ENCODE data around the gene GMPPA.

DNA sequence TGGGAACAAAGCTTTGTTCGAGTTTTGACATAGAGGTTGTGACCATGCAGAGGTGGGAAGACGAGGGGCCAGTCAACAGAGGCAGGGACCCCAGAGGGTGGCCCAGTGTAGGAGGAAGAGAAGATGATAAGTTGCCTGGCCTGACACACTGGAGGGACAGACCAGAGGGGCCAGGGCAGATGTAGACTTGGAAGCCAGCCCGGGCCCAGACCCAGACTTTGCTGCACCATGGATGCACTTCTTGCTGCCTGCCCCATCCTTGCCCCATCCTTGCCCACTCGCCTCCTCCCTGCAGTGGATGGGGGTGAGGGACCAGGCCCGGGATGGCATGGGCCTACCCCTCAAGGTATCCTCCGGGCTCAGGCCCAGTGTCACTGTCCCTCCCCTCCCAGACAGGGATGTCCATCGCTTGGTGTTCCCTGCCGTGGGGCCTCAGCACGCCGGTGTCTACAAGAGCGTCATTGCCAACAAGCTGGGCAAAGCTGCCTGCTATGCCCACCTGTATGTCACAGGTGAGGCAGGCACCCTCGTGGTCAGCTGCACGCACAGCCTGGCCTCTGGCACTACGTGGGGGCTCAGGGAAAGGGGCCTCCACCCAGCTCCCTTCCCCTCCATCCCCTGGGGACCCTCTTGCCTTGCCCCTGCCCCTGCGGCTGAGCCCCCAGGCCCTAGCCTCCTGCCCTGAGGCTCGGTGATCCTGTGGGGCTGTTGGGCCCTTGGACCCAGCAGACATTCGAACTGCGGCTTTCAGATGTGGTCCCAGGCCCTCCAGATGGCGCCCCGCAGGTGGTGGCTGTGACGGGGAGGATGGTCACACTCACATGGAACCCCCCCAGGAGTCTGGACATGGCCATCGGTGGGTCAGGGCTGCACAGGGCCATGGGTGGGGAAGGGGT is 27.0 kb upstream of the GMPPA start:
- TF ChIP-seq POLR2A (IDR thresholded peaks at IDR 0.05; ENCODE audit: extremely low read depth, insufficient read length): no peak
- TF ChIP-seq, protein P1, sequence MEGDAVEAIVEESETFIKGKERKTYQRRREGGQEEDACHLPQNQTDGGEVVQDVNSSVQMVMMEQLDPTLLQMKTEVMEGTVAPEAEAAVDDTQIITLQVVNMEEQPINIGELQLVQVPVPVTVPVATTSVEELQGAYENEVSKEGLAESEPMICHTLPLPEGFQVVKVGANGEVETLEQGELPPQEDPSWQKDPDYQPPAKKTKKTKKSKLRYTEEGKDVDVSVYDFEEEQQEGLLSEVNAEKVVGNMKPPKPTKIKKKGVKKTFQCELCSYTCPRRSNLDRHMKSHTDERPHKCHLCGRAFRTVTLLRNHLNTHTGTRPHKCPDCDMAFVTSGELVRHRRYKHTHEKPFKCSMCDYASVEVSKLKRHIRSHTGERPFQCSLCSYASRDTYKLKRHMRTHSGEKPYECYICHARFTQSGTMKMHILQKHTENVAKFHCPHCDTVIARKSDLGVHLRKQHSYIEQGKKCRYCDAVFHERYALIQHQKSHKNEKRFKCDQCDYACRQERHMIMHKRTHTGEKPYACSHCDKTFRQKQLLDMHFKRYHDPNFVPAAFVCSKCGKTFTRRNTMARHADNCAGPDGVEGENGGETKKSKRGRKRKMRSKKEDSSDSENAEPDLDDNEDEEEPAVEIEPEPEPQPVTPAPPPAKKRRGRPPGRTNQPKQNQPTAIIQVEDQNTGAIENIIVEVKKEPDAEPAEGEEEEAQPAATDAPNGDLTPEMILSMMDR (IDR thresholded peaks at IDR 0.05; ENCODE audit: low read depth, low read length): no peak
